Lower lobe of right lung (tissue), 2 donors: ENCODE measurements around the gene DOK3. TPM values are rescaled to one million over a fixed set of nuclear protein-coding genes. Genes with fewer than 3 reads are reported as not detected.

Source experiments
- ATAC-seq, 2 donors: fragments of 200-7000 bp; cut with Tn5 transposase; one replicate each; pipeline ENCODE4 v1.9.1; 2020 to 2022; ENCODE audit warnings: mild to moderate bottlenecking in 2 of 2, moderate library complexity in 2 of 2
- DNase-seq: peaks from one replicate; pipeline ENCODE4 v3.0.0-alpha.2; 2020
- H3K27ac ChIP-seq: fragments of 200-600 bp; one replicate; pipeline ENCODE4 v1.8.0; 2022
- H3K27me3 ChIP-seq: fragments of 200-600 bp; one replicate; pipeline ENCODE4 v1.8.0; 2022; ENCODE audit warnings: low read depth
- H3K36me3 ChIP-seq: fragments of 200-600 bp; one replicate; pipeline ENCODE4 v1.8.0; 2022; ENCODE audit warnings: mild to moderate bottlenecking
- H3K4me1 ChIP-seq: fragments of 200-600 bp; one replicate; pipeline ENCODE4 v1.8.0; 2022
- H3K4me3 ChIP-seq: fragments of 200-600 bp; one replicate; pipeline ENCODE4 v1.8.0; 2022; ENCODE audit warnings: mild to moderate bottlenecking
- H3K9me3 ChIP-seq: fragments of 200-600 bp; one replicate; pipeline ENCODE4 v1.8.0; 2022
- intact Hi-C: fragments of 100-400 bp; cut with DNase I; formaldehyde crosslinking; loops from one replicate; pipeline ENCODE4 v1.11.0; 2022
- total RNA-seq: library from RNA; stranded (reverse); fragmentation: NEBNext Ultra II Directional; extraction: Animal tissue kit (Norgen Biotek cat#: 25700); gene quantifications from one replicate; pipeline ENCODE4 v1.2.1, GENCODE V29; 2021
- TF ChIP-seq, protein P1 (sequence below): fragments of 200-600 bp; IDR thresholded peaks from one replicate; pipeline ENCODE4 v1.8.0; 2022; ENCODE audit warnings: antibody characterized with exemption, mild to moderate bottlenecking
- donor health status: DM: no; HTN: yes; CAD: no; lungs with severe emphysema.

DOK3 gene
- total RNA-seq, 1 donor from 2014 or later = 76.5 TPM

- Histone ChIP-seq H3K27ac (no peak overlapping the region), H3K27me3 (no peaks in the 10 kb centered on the region), H3K36me3 (peaks cover 90% of the 10 kb centered on the region), H3K4me1 (peaks cover 7% of the 10 kb centered on the region), H3K4me3 (no peak overlapping the region), H3K9me3 (no peaks in the 10 kb centered on the region)
- ATAC-seq (no peak), DNase-seq (no peak)
- TF ChIP-seq, protein P1, sequence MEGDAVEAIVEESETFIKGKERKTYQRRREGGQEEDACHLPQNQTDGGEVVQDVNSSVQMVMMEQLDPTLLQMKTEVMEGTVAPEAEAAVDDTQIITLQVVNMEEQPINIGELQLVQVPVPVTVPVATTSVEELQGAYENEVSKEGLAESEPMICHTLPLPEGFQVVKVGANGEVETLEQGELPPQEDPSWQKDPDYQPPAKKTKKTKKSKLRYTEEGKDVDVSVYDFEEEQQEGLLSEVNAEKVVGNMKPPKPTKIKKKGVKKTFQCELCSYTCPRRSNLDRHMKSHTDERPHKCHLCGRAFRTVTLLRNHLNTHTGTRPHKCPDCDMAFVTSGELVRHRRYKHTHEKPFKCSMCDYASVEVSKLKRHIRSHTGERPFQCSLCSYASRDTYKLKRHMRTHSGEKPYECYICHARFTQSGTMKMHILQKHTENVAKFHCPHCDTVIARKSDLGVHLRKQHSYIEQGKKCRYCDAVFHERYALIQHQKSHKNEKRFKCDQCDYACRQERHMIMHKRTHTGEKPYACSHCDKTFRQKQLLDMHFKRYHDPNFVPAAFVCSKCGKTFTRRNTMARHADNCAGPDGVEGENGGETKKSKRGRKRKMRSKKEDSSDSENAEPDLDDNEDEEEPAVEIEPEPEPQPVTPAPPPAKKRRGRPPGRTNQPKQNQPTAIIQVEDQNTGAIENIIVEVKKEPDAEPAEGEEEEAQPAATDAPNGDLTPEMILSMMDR = no peak
- intact Hi-C loops = no loop called here
Measured at GRCh38 chr5:177526791-177527190, 17.2 kb upstream of the DOK3 start.

GRCh38 chr5:177526191-177526590 is 16.6 kb upstream of the DOK3 start:
- Histone ChIP-seq H3K4me1 (peaks cover 7% of the 10 kb centered on the region), H3K9me3 (no peaks in the 10 kb centered on the region), H3K27me3 (no peaks in the 10 kb centered on the region), H3K27ac (no peak overlapping the region), H3K4me3 (no peak overlapping the region), H3K36me3 (peaks cover 90% of the 10 kb centered on the region)
- no peak for DNase-seq
- ATAC-seq = no peak
- TF ChIP-seq, protein P1 = no peak
- intact Hi-C loops = no loop called here

DNA sequence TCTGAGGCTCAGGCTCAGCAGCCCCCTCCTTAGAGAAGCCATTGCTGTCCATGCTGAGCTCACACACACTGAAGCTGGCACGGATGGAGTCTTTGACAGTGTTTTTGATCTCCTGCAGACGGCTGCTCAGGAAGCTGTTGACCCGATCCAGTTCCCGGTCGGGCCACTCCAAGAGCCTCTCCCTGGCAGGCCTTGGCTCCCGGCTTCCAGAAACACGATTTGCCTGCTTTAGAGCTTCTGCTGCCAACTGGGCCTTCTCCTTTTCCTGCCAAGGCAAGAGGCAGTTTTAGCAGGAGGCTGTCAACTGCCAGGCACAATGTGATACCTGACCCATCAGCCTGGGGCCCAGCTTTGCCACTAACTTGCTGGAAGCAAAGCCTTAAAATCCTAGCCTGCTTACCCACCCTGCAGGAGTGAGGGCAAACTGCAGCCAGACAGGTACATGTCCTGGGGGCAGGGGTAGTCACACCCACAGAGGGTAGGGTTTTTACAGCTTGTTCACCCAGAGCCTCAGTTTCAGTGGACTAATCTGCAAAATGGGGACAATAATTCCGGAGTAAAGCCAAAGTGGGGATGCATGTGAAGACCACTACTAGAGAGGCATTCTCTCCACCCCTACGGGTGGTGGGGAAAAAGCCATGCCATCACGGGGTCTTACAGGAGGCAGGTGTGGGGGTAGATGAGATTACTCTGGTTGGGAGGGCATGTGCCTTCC is 15.5 kb upstream of the DOK3 start:
- no peaks in the 10 kb centered on the region for H3K27me3 ChIP-seq
- TF ChIP-seq, protein P1 = no peak
- no peak overlapping the region for H3K27ac ChIP-seq
- H3K4me1 ChIP-seq = peaks cover under 1% of the 10 kb centered on the region
- H3K36me3 ChIP-seq = peaks cover 90% of the 10 kb centered on the region
- H3K9me3 ChIP-seq = no peaks in the 10 kb centered on the region
- intact Hi-C loops = no loop called here
- ATAC-seq (no peak), DNase-seq (no peak)
- no peak overlapping the region for H3K4me3 ChIP-seq

DNA sequence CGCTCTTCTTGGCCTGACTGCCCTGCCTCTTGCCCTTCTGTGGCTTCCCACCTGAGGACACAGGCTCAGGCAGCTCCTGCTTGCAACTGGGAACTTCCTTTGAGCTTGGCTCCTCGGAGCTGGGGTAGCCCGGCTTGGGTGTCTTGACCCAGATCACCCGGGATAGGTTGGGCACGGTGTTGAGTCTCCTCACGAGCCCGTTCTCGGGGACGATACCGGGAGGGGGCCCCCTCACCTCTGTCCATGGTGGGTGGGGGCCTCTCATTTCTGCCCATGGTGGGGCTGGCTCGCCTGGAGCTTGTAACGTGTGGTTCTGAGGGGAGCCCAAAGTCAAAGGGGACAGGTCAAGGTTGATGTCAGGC is 14.9 kb upstream of the DOK3 start:
- intact Hi-C loops = no loop called here
- Histone ChIP-seq H3K36me3 (peaks cover 90% of the 10 kb centered on the region), H3K27ac (no peak overlapping the region), H3K9me3 (no peaks in the 10 kb centered on the region), H3K4me1 (no peaks in the 10 kb centered on the region), H3K27me3 (no peaks in the 10 kb centered on the region), H3K4me3 (no peak overlapping the region)
- DNase-seq = no peak
- no peak for ATAC-seq
- TF ChIP-seq, protein P1 = no peak

DNA sequence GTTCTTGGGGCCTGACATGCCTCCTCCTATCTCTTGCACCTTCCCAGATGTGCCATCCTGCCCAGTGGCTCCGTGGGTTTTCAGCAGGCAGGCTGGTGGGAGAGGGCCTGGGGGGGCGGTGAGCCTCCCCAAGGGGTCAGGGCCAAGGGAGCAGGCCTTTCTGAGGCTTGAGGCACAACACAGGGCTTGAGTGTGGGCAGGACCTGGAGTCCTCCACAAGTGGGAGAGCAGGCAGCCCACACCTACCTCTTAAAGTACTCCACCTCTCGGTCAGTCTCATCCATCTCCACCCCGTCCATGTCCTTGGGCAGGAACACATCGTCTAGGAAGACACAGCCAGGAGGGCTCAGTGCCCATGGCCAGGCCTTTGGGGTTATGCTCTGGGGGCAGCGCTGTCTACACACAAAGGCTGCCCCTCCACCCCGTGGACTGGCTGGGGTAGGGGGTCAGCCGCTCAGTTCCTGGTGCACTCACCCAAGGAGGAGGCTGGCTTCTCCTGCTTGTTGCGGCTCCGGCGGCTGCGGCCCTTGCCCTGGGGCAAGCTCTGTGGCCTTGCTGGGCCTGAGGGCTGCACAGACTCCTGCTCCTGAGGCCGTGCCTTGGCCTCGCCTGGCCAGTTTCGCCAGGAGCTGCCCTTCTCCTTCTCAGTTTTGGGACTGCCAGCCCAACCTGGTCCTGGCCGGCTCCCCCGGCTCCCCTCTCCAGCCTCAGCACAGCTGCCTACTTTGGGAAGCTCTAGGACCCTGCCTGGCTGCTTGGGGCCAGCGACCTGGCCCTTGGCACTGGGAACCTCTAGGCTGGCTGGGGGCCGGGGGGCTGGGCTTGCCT is 14.3 kb upstream of the DOK3 start:
- intact Hi-C loops = no loop called here
- Histone ChIP-seq H3K4me1 (no peaks in the 10 kb centered on the region), H3K36me3 (peaks cover 90% of the 10 kb centered on the region), H3K4me3 (no peak overlapping the region), H3K27me3 (no peaks in the 10 kb centered on the region), H3K9me3 (no peaks in the 10 kb centered on the region), H3K27ac (no peak overlapping the region)
- TF ChIP-seq, protein P1 = no peak
- no peak for DNase-seq
- ATAC-seq = no peak
